GM12878 (cell line): ENCODE measurements around the gene CTSC. TPM values are rescaled to one million over a fixed set of nuclear protein-coding genes. Genes with fewer than 3 reads are reported as not detected.
"Not testable (repeated sequence)": the region's sequence is repeated elsewhere in the genome, so short reads cannot be mapped to it uniquely, and the experiment has no call there.

Source experiments
- ATAC-seq: fragments of 200-7000 bp; cut with Tn5 transposase; 3 replicates; pipeline ENCODE4 v1.9.1; 2020; ENCODE audit warnings: mild to moderate bottlenecking, moderate library complexity
- BruUV-seq: library from RNA; stranded (reverse); fragments of 400-500 nt; replicated peaks from 2 replicates; lab custom pipeline; 2021; lab: Mats Ljungman, UMichigan
- CTCF ChIA-PET: fragments of 300-600 bp; sonication (Branson Sonifier 250); formaldehyde crosslinking; extraction: SDS; loops from one replicate; lab custom pipeline; 2021; ENCODE audit warnings: inconsistent platforms; lab: Yijun Ruan, JAX
- POLR2A ChIA-PET: fragments of 350-600 bp; formaldehyde crosslinking; extraction: SDS; loops from one replicate; lab custom pipeline; 2021; ENCODE audit warnings: inconsistent platforms; lab: Charles Lee
- RAD21 ChIA-PET: fragments of 300-600 bp; sonication (Branson Sonifier 250); formaldehyde crosslinking; loops from one replicate; lab custom pipeline; 2023; ENCODE audit warnings: antibody characterized with exemption; ENCODE audit not compliant: unreplicated experiment; lab: Charles Lee
- SMC1A ChIA-PET: fragments of 300-600 bp; sonication (Branson Sonifier 250); formaldehyde crosslinking; loops from one replicate; lab custom pipeline; 2023; ENCODE audit not compliant: unreplicated experiment, uncharacterized antibody; lab: Charles Lee
- DNase-seq: peaks from one replicate; pipeline ENCODE4 v3.0.0-alpha.2; 2011; ENCODE audit warnings: low read depth, low spot score
- FAIRE-seq: peaks from 3 replicates; lab custom pipeline; 2011; peaks lifted over from hg19 to GRCh38; lab: Jason Lieb, UNC
- H2AFZ ChIP-seq: 2 replicates; pipeline ENCODE4 v1.6.0; 2011; ENCODE audit warnings: low read depth, low read length, control low read depth; ENCODE audit not compliant: control insufficient read depth
- H3K27ac ChIP-seq: 2 replicates; pipeline ENCODE4 v1.5.1; 2011; ENCODE audit warnings: control low read depth; ENCODE audit not compliant: control insufficient read depth, insufficient read depth
- H3K27me3 ChIP-seq, 2 experiments: replicated peaks in 1 of 2; 2 replicates each; pipeline versions ENCODE4 v1.6.0 to v1.6.1; 2011; ENCODE audit warnings: low read length in 1 of 2; ENCODE audit not compliant: control insufficient read depth in 2 of 2, insufficient read depth in 2 of 2
- H3K36me3 ChIP-seq, 2 experiments: 2 replicates each; pipeline ENCODE4 v1.5.1; 2011; ENCODE audit warnings: low read length in 1 of 2; ENCODE audit not compliant: control insufficient read depth in 2 of 2, insufficient read depth in 2 of 2
- H3K4me1 ChIP-seq: 2 replicates; pipeline ENCODE4 v1.6.1; 2011; ENCODE audit warnings: mild to moderate bottlenecking, low read length, moderate library complexity, mixed read lengths; ENCODE audit not compliant: control insufficient read depth, insufficient read depth
- H3K4me2 ChIP-seq: 2 replicates; pipeline ENCODE4 v1.6.0; 2011; ENCODE audit warnings: control low read depth; ENCODE audit not compliant: control insufficient read depth, insufficient read depth
- H3K4me3 ChIP-seq: fragments of 200-600 bp; sonication (generic); 2 replicates; pipeline ENCODE4 v1.5.1; 2016
- H3K79me2 ChIP-seq: 2 replicates; pipeline ENCODE4 v1.6.0; 2011; ENCODE audit warnings: low read length; ENCODE audit not compliant: control insufficient read depth, insufficient read depth
- H3K9ac ChIP-seq: 2 replicates; pipeline ENCODE4 v1.8.0; 2011; ENCODE audit warnings: low read length, control low read depth, mixed read lengths; ENCODE audit not compliant: control insufficient read depth, insufficient read depth
- H3K9me3 ChIP-seq: replicated peaks from 3 replicates; pipeline ENCODE4 v1.5.1; 2011; ENCODE audit warnings: mild to moderate bottlenecking, low read length; ENCODE audit not compliant: control insufficient read depth, insufficient read depth
- H4K20me1 ChIP-seq: 2 replicates; pipeline ENCODE4 v1.6.0; 2011; ENCODE audit not compliant: control insufficient read depth, insufficient read depth
- ASH2L ChIP-seq: fragments of 300-600, 200-600 bp; sonication (generic); IDR thresholded peaks from 2 replicates; pipeline ENCODE4 v1.6.1; 2017; ENCODE audit warnings: low read depth, mild to moderate bottlenecking, borderline replicate concordance
- CBX3 ChIP-seq: fragments of 200-600 bp; sonication (generic); IDR thresholded peaks from 2 replicates; pipeline ENCODE4 v1.6.1; 2016; ENCODE audit warnings: low read depth, borderline replicate concordance
- CREM ChIP-seq: IDR thresholded peaks from 2 replicates; pipeline ENCODE4 v1.6.1; 2014; ENCODE audit warnings: antibody characterized with exemption, low read depth
- EED ChIP-seq: sonication (generic); IDR thresholded peaks from 2 replicates; pipeline ENCODE4 v1.6.1; 2016; ENCODE audit warnings: antibody characterized with exemption, low read depth
- GATAD2B ChIP-seq: fragments of 450-650 bp; conservative IDR thresholded peaks from 2 replicates; pipeline ENCODE4 v1.6.1; 2017; ENCODE audit warnings: low read depth, mild to moderate bottlenecking, moderate library complexity
- PKNOX1 ChIP-seq: fragments of 450-650 bp; IDR thresholded peaks from 2 replicates; pipeline ENCODE4 v1.6.1; 2016; ENCODE audit warnings: mild to moderate bottlenecking
- RFX5 ChIP-seq: IDR thresholded peaks from 2 replicates; pipeline ENCODE4 v1.6.1; 2011; ENCODE audit warnings: low read depth, low read length, improper control_type of control experiment
- SIN3A ChIP-seq: IDR thresholded peaks from 2 replicates; pipeline ENCODE4 v1.6.1; 2012; ENCODE audit warnings: low read depth, low read length, improper control_type of control experiment
- SIX5 ChIP-seq: IDR thresholded peaks from 2 replicates; pipeline ENCODE4 v1.6.1; 2011; ENCODE audit warnings: mild to moderate bottlenecking, low read depth, low read length, moderate library complexity; ENCODE audit not compliant: severe bottlenecking
- SP1 ChIP-seq: IDR thresholded peaks from one replicate; pipeline ENCODE4 v1.6.1; 2011; ENCODE audit warnings: low read depth, low read length
- STAT1 ChIP-seq: fragments of 450-650 bp; conservative IDR thresholded peaks from 2 replicates; pipeline ENCODE4 v1.6.1; 2014; ENCODE audit warnings: antibody characterized with exemption, mild to moderate bottlenecking
- ZBTB33 ChIP-seq: fragments of 450-650 bp; IDR thresholded peaks from 2 replicates; pipeline ENCODE4 v1.6.1; 2017; ENCODE audit warnings: mild to moderate bottlenecking
- WGBS: methylation state at CpG from one replicate; pipeline ENCODE4 v1.1.6; 2016; ENCODE audit warnings: low lambda C conversion rate; ENCODE audit not compliant: insufficient replicate concordance, insufficient coverage; ENCODE audit errors: missing lambda C conversion rate; 5-methylcytosine and 5-hydroxymethylcytosine counted together
- in situ Hi-C: fragments of 300-500 bp; cut with MboI; formaldehyde crosslinking; loops from 9 replicates; pipeline ENCODE4 v1.14.3; 2018; ENCODE audit warnings: mixed read lengths
- intact Hi-C: fragments of 100-400 bp; cut with micrococcal nuclease; formaldehyde crosslinking; loops from one replicate; pipeline ENCODE4 v1.14.2; 2022; ENCODE audit not compliant: unreplicated experiment
- polyA plus RNA-seq, 11 experiments: library from polyadenylated mRNA; depleted of rRNA in 4 of 11; unstranded in 6 of 11; stranded (reverse) in 5 of 11; fragments of >200 nt; fragmentation: Nextera tagmentation in 4 of 11; fragmentation: Illumina TruSeq in 1 of 11; extraction: Ambion mirVana in 4 of 11; extraction: Trizol in 1 of 11; gene quantifications; 1 replicate in 1 of 11; 2 replicates in 10 of 11; pipeline versions ENCODE4 v1.2.1 to v1.2.3, GENCODE V29; 2011 to 2016; ENCODE audit warnings: inconsistent platforms in 2 of 11, missing spikeins in 2 of 11, low read depth in 1 of 11
- total RNA-seq, 4 experiments: library from RNA; depleted of rRNA in 3 of 4; stranded (reverse); fragments of >200 nt in 3 of 4; fragmentation: Illumina TruSeq in 1 of 4; extraction: Trizol in 1 of 4; gene quantifications; 2 replicates each; pipeline versions ENCODE4 v1.2.1 to v1.2.3, GENCODE V29; 2013 to 2021

The CTSC gene
- total and polyA plus RNA-seq, 10 of the 15 experiments (the other 5 are each of a cell fraction or from before 2014, with no cell fraction given): 289 to 1,123 (median 430) TPM

- H3K4me2 ChIP-seq: 0 out of 2 replicates have a peak overlapping the region, but pooled peaks have one; percentile 2
- H3K9ac ChIP-seq: no peak overlapping the region
- H3K36me3 ChIP-seq: peaks cover 2 to 13% of the 10 kb centered on the region in 2 experiments
- CTCF ChIA-PET: interaction anchor here (0.7 to 2.0 kb wide), 7 partner anchors 9 to 220 kb away, joined by 3 to 5 read pairs (median 4); no protein-coding TSS in a partner anchor
- H3K27me3 ChIP-seq: no peaks in the 10 kb centered on the region
- FAIRE-seq (peak; percentile 47), ATAC-seq (peak; percentile 3; the same call in 1 of the 3 replicates), DNase-seq (no peak)
- H3K4me3 ChIP-seq: no peak overlapping the region
- in situ Hi-C loops (no loop called here), intact Hi-C loops (loop anchor here (5.0 kb wide), 1 partner anchor 92 kb away; no protein-coding TSS in a partner anchor)
- SMC1A ChIA-PET: interaction anchor here (0.8 to 12.3 kb wide), 14 partner anchors 12 to 398 kb away, joined by 3 to 288 read pairs (median 4); partner anchors contain the start of gene CTSC
- 85% methylated on average over 4 of the region's 4 CpGs for WGBS
- POLR2A ChIA-PET: interaction anchor here (0.7 to 8.7 kb wide), 8 partner anchors 10 to 31 kb away, joined by 3 to 68 read pairs (median 4); partner anchors contain the start of gene CTSC
- no peaks in the 10 kb centered on the region for H4K20me1 ChIP-seq
- H3K27ac ChIP-seq: peak overlapping the region; percentile 6; the same call in 1 of the 2 replicates
- H3K9me3 ChIP-seq: peaks cover 1% of the 10 kb centered on the region; the same call in 2 of the 3 replicates
- no peak overlapping the region for H2AFZ ChIP-seq
- TF ChIP-seq SP1 (no peak), ZBTB33 (no peak), CREM (no peak), SIX5 (no peak), CBX3 (no peak), STAT1 (no peak), RFX5 (no peak), PKNOX1 (no peak), SIN3A (no peak), ASH2L (no peak), EED (no peak), GATAD2B (no peak)
- H3K79me2 ChIP-seq: peaks cover 57% of the 10 kb centered on the region
- no TSS peak for BruUV-seq
- RAD21 ChIA-PET: interaction anchor here (0.6 to 16.2 kb wide), 9 partner anchors 10 to 219 kb away, joined by 3 to 299 read pairs (median 21); partner anchors contain the start of gene CTSC
- peaks cover 32% of the 10 kb centered on the region for H3K4me1 ChIP-seq
Observed at GRCh38 chr11:88324562-88325345, 12.8 kb downstream of the CTSC start.

GRCh38 chr11:88322881-88323280, 14.7 kb downstream of the CTSC start:
- in situ Hi-C loops, FAIRE-seq, intact Hi-C loops, H3K4me2 ChIP-seq, ATAC-seq, H3K27ac ChIP-seq, H3K27me3 ChIP-seq, H2AFZ ChIP-seq, H3K9me3 ChIP-seq, H3K4me3 ChIP-seq, H3K9ac ChIP-seq, DNase-seq, H4K20me1 ChIP-seq, BruUV-seq: not testable (repeated sequence)
- RAD21 ChIA-PET: interaction anchor here (0.6 to 1.2 kb wide), 2 partner anchors 15 to 23 kb away, joined by 3 read pairs; no protein-coding TSS in a partner anchor
- Histone ChIP-seq H3K36me3 (peaks cover 2 to 13% of the 10 kb centered on the region in 2 experiments), H3K79me2 (peaks cover 41% of the 10 kb centered on the region), H3K4me1 (peaks cover 16% of the 10 kb centered on the region)
- 90% methylated on average over 8 of the region's 8 CpGs for WGBS
- POLR2A ChIA-PET: interaction anchor here (1.1 to 8.7 kb wide), 2 partner anchors 26 to 33 kb away, joined by 3 to 68 read pairs; no protein-coding TSS in a partner anchor
- SMC1A ChIA-PET: interaction anchor here (0.6 to 12.3 kb wide), 7 partner anchors 11 to 219 kb away, joined by 3 to 288 read pairs (median 4); no protein-coding TSS in a partner anchor
- CTCF ChIA-PET: interaction anchor here (1.1 to 1.2 kb wide), 2 partner anchors 25 to 221 kb away, joined by 3 read pairs; no protein-coding TSS in a partner anchor
